Tibial nerve (tissue), 3 donors: ENCODE data around the gene CRABP2.

ENCODE experiments used
- POLR2A ChIP-seq, 2 donors: fragments of 450-650 bp; IDR thresholded peaks; one replicate each; pipeline ENCODE4 v1.6.1; 2017; ENCODE audit warnings: antibody characterized with exemption in 2 of 2, mild to moderate bottlenecking in 2 of 2, moderate library complexity in 2 of 2
- TF ChIP-seq, protein P1 (sequence below), 5 experiments: fragments of 200-600 bp in 3 of 5; fragments of 450-650 bp in 2 of 5; sonication (generic) in 3 of 5; IDR thresholded peaks; one replicate each; pipeline ENCODE4 v1.5.1; 2016 to 2019; ENCODE audit warnings: antibody characterized with exemption in 5 of 5, mild to moderate bottlenecking in 3 of 5, moderate library complexity in 2 of 5

DNA sequence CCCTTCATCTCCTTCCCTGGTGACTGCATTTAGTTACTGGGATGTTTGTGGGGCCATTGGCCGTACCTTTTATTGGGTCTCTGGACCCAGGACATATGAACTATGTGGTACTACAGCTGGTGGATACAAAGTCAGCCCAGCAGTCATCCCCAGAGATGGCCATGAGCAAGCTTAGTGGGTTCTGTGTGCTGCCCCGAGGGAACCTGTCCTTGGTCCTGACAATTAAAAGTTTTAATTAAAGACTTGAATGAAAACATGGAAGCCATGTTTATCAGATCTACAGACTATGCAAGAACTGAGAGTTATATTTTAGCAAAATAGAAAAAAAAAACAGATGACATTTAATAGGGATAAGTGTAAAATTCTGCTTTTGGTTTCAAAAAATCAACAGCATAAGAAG lies 25.3 kb downstream of the CRABP2 start:
- TF ChIP-seq, protein P1, sequence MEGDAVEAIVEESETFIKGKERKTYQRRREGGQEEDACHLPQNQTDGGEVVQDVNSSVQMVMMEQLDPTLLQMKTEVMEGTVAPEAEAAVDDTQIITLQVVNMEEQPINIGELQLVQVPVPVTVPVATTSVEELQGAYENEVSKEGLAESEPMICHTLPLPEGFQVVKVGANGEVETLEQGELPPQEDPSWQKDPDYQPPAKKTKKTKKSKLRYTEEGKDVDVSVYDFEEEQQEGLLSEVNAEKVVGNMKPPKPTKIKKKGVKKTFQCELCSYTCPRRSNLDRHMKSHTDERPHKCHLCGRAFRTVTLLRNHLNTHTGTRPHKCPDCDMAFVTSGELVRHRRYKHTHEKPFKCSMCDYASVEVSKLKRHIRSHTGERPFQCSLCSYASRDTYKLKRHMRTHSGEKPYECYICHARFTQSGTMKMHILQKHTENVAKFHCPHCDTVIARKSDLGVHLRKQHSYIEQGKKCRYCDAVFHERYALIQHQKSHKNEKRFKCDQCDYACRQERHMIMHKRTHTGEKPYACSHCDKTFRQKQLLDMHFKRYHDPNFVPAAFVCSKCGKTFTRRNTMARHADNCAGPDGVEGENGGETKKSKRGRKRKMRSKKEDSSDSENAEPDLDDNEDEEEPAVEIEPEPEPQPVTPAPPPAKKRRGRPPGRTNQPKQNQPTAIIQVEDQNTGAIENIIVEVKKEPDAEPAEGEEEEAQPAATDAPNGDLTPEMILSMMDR (IDR thresholded peaks at IDR 0.05), result no peak
- TF ChIP-seq POLR2A (IDR thresholded peaks at IDR 0.05), result no peak
